Measurements from ENCODE around the gene ADARB2. TPM values are rescaled to one million over a fixed set of nuclear protein-coding genes. Genes with fewer than 3 reads are reported as not detected.

Gene ADARB2
- total RNA-seq, 4 donors from 2014 or later, result 8.4 to 23.2 (median 19.6) TPM

DNA sequence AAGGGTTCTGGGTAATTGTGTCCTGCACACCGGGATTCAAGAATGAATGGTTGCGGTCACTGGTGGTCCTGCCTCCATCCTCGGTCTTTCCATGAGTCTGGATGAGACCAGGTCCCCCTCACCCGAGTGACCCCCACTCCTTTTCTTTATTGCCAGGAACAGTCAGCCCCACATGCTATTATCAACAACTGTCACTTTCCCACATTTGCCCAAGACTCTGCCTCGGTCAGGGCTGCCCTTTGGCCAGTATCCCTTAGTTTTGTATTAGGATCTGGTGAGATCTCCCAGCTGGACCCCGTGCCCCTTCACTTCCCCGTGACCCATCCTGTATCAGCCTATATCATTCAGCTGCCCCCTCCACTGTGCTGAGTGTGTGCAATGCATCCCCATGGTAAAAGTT lies 288.3 kb downstream of the ADARB2 start:
- Histone ChIP-seq H3K27me3 (no peaks in the 10 kb centered on the region), H3K4me3 (no peak overlapping the region), H3K4me1 (no peaks in the 10 kb centered on the region), H3K36me3 (no peaks in the 10 kb centered on the region), H3K9me3 (peaks cover 0 to 2% (median 0%) of the 10 kb centered on the region in 4 donors), H3K27ac (no peak overlapping the region)
- WGBS, 2 donors, result 72 to 92% methylated on average over 7 of the region's 7 CpGs
- DNase-seq (ENCODE audit: low spot score in 2 of 2), result no peak
- TF ChIP-seq, protein P1, sequence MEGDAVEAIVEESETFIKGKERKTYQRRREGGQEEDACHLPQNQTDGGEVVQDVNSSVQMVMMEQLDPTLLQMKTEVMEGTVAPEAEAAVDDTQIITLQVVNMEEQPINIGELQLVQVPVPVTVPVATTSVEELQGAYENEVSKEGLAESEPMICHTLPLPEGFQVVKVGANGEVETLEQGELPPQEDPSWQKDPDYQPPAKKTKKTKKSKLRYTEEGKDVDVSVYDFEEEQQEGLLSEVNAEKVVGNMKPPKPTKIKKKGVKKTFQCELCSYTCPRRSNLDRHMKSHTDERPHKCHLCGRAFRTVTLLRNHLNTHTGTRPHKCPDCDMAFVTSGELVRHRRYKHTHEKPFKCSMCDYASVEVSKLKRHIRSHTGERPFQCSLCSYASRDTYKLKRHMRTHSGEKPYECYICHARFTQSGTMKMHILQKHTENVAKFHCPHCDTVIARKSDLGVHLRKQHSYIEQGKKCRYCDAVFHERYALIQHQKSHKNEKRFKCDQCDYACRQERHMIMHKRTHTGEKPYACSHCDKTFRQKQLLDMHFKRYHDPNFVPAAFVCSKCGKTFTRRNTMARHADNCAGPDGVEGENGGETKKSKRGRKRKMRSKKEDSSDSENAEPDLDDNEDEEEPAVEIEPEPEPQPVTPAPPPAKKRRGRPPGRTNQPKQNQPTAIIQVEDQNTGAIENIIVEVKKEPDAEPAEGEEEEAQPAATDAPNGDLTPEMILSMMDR (IDR thresholded peaks at IDR 0.05), result no peak
- TF ChIP-seq EP300 (IDR thresholded peaks at IDR 0.05) (no peak), POLR2A (IDR thresholded peaks at IDR 0.05) (no peak)

DNA sequence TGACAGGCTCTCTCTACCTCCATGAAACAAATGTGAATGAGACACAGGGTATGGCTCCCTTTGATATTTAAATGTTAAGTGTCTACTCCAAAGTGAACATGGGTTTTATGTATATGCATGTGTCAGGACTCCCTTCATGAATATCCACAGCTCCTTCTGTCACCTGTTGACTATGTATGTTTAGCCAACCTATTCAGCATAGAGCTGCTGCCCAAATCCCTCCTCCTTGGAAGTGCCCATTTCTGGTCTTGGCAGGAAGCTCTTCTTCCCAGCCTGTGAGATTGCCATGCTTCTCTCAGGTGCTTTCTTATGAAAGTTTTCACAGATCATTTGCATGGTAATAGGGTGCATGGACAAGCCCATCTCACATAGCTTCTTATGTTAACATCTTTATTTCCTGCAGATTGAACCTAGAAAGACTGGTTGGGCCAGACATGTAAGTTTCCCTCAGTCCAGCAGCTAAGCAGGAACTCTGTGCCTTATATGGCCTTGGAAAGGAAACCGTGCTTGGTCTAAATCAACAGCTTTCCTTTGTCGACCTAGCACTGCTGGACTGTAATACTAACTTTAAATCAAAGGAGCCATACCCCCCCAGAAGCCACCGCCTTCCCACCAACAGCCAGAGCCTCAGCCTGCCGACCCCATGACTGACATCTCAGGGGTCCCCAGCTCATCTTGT lies 288.9 kb downstream of the ADARB2 start:
- H3K27ac ChIP-seq, result no peak overlapping the region
- no peaks in the 10 kb centered on the region for H3K27me3 ChIP-seq
- TF ChIP-seq, protein P1 (IDR thresholded peaks at IDR 0.05), result no peak
- TF ChIP-seq EP300 (IDR thresholded peaks at IDR 0.05) (no peak), POLR2A (IDR thresholded peaks at IDR 0.05) (no peak)

DNA sequence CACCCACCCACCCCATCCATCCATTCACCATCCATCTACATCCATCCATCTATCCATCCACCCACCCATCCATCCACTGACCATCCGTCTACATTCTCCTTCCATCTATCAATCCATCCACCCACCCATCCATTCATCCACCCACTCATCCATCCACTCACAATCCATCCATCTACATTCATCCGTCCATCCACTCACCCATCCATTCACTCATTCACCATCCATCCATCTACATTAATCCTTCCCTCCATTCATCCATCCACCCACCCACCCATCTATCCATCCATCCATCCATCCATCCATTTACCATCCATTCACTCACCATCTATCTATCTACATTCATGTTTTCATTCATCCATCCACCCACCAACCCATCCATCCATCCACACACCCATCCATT lies 292.5 kb downstream of the ADARB2 start:
- no peak for DNase-seq (ENCODE audit: low spot score in 2 of 2)
- Histone ChIP-seq H3K36me3 (no peaks in the 10 kb centered on the region), H3K27ac (no peak overlapping the region), H3K4me1 (no peaks in the 10 kb centered on the region), H3K4me3 (no peak overlapping the region), H3K9me3 (no peaks in the 10 kb centered on the region), H3K27me3 (no peaks in the 10 kb centered on the region)
- 86 to 90% methylated on average over 2 of the region's 2 CpGs for WGBS, 2 donors
- TF ChIP-seq POLR2A (IDR thresholded peaks at IDR 0.05), result no peak
- no peak for TF ChIP-seq EP300 (IDR thresholded peaks at IDR 0.05)
- TF ChIP-seq, protein P1 (IDR thresholded peaks at IDR 0.05), result no peak

More for the DNA sequence above, 288.9 kb downstream of the ADARB2 start:
- Histone ChIP-seq H3K9me3 (peaks cover 0 to 2% (median 0%) of the 10 kb centered on the region in 4 donors), H3K4me1 (no peaks in the 10 kb centered on the region), H3K4me3 (no peak overlapping the region), H3K36me3 (no peaks in the 10 kb centered on the region)
- DNase-seq (ENCODE audit: low spot score in 2 of 2), result no peak
- WGBS, 2 donors, result 50 to 64% methylated on average over 4 of the region's 4 CpGs

DNA sequence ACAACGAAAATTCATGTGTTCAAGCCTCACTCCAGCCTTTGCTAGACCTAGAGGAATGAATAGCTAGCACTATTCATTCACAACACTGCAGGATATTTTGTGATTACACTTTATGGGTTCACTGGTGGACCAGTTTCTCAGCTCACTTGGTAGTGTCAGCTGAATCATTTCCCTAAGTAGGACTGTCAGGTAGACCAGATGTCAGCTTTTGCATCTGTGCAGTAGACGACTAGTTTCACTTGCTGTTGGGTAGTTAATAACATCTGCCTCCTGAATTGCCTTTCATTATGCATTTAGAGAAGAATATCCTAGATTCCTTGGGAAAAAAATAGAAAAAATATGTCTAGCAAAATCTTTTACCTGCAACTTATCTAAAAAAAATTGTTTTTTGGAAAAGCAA lies 296.4 kb downstream of the ADARB2 start:
- no peaks in the 10 kb centered on the region for H3K9me3 ChIP-seq
- no peak overlapping the region for H3K27ac ChIP-seq
- WGBS, 2 donors, result 75 to 79% methylated on average over 2 of the region's 2 CpGs
- H3K4me1 ChIP-seq, result no peaks in the 10 kb centered on the region
- H3K36me3 ChIP-seq, result no peaks in the 10 kb centered on the region
- DNase-seq (ENCODE audit: low spot score in 2 of 2), result no peak
- TF ChIP-seq, protein P1 (IDR thresholded peaks at IDR 0.05), result no peak
- no peak for TF ChIP-seq EP300 (IDR thresholded peaks at IDR 0.05)
- TF ChIP-seq POLR2A (IDR thresholded peaks at IDR 0.05), result no peak
- H3K27me3 ChIP-seq, result no peaks in the 10 kb centered on the region
- H3K4me3 ChIP-seq, result no peak overlapping the region

DNA sequence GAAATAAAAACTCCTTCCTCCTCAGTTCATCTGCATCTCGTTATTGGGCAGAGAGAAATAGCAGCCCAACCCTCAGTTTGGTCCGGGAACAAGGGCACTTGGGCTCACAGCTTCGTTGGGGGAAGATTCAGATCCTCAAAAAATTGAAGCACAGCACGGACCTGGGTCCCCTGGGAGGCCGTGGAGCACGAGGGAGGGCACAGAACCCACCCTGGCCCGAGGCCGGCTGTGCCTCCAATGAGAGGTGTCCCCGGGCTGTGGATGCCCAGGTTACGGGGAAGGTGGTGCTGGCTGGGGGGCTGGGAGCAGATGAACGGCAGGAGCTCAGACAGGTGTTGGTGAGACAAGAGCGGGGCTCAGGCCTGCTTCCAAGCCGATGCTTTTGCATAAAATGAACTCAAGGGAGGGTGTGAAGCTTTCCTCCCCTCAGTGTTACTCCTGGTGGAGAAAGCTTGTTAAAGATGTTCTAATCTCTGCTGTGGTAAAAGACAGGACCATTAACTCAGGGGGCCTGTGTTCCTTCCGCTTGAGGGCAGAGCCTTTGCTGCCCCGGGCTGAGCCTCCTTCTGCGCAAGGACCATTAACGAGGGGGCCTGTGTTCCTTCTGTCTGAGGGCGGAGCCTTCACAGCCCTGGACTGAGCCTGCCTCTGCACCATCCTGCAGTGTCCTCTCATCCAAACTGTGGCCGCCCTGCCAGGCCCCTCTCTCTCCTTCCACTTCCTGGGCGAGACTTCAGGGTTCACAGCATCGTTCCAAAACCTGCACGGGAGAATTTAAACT lies 302.2 kb downstream of the ADARB2 start:
- H3K4me1 ChIP-seq, result no peaks in the 10 kb centered on the region
- no peak overlapping the region for H3K27ac ChIP-seq
- no peak overlapping the region for H3K4me3 ChIP-seq
- 54 to 63% methylated on average over 19 to 20 of the region's 22 CpGs for WGBS, 2 donors
- DNase-seq (ENCODE audit: low spot score in 2 of 2), result no peak
- peaks cover 0 to 14% (median 1%) of the 10 kb centered on the region in 4 donors for H3K9me3 ChIP-seq
- H3K27me3 ChIP-seq, result no peaks in the 10 kb centered on the region
- no peaks in the 10 kb centered on the region for H3K36me3 ChIP-seq
- TF ChIP-seq, protein P1 (IDR thresholded peaks at IDR 0.05), result no peak
- no peak for TF ChIP-seq EP300 (IDR thresholded peaks at IDR 0.05)
- TF ChIP-seq POLR2A (IDR thresholded peaks at IDR 0.05), result no peak
